ENCODE measurements around the gene SNX25. TPM values are rescaled to one million over a fixed set of nuclear protein-coding genes. Genes with fewer than 3 reads are reported as not detected.

Gene SNX25
- total RNA-seq, 1 experiment from 2014 or later: 16.7 TPM

DNA sequence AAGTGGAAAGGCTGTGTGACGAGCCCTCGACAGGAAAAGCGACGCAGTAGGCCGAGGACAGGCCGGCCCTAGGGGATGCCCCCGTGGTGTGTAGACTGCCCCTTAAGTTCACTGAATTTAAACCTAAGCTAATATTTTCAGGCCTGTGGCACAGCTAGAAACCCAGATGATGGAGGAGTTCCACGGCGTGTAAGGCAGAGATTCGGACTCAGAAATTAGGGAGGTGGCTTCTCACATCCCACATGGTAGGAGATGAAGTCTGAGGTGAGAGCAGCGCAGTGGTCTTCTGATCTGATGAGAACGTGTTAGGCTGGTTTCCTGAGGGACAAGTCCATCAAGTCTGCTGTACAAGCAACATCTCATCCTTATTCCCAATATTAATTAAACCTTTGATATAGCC, 178.6 kb downstream of the SNX25 start:
- in situ Hi-C loops (cut with HindIII; ENCODE audit: low pct_unique_long_range_greater_than_20kb, low sequenced_read_pairs) (no loop called here), intact Hi-C loops (cut with micrococcal nuclease; ENCODE audit: unreplicated experiment) (no loop called here)
- H3K27me3 ChIP-seq (ENCODE audit: control insufficient read depth, insufficient read depth, low read length): no peaks in the 10 kb centered on the region
- ATAC-seq (no peak), DNase-seq (ENCODE audit: low read depth, low spot score) (no peak)
- no peaks in the 10 kb centered on the region for H3K36me3 ChIP-seq (ENCODE audit: control insufficient read depth, insufficient read depth, low read length)
- no peaks in the 10 kb centered on the region for H3K9me3 ChIP-seq (ENCODE audit: control insufficient read depth, insufficient read depth, low read depth, low read length)
- ChIA-PET POLR2A (no interaction called here), CTCF (no interaction called here)
- no peak overlapping the region for H3K27ac ChIP-seq (ENCODE audit: low read length)
- H3K4me1 ChIP-seq (ENCODE audit: control insufficient read depth, insufficient read depth, low read length): no peaks in the 10 kb centered on the region
- H3K4me3 ChIP-seq (ENCODE audit: low read depth in 2 of 2, low read length in 2 of 2): no peak overlapping the region
- BruUV-seq (replicated peaks): no TSS peak
- TF ChIP-seq SIN3A (IDR thresholded peaks at IDR 0.05; ENCODE audit: borderline replicate concordance, insufficient read depth, low read depth, low read length) (no peak), POLR2AphosphoS5 (IDR thresholded peaks at IDR 0.05; ENCODE audit: low read depth, low read length) (no peak), TCF7L2 (IDR thresholded peaks at IDR 0.05; ENCODE audit: low read depth, low read length) (no peak)
- TF ChIP-seq, protein P1, sequence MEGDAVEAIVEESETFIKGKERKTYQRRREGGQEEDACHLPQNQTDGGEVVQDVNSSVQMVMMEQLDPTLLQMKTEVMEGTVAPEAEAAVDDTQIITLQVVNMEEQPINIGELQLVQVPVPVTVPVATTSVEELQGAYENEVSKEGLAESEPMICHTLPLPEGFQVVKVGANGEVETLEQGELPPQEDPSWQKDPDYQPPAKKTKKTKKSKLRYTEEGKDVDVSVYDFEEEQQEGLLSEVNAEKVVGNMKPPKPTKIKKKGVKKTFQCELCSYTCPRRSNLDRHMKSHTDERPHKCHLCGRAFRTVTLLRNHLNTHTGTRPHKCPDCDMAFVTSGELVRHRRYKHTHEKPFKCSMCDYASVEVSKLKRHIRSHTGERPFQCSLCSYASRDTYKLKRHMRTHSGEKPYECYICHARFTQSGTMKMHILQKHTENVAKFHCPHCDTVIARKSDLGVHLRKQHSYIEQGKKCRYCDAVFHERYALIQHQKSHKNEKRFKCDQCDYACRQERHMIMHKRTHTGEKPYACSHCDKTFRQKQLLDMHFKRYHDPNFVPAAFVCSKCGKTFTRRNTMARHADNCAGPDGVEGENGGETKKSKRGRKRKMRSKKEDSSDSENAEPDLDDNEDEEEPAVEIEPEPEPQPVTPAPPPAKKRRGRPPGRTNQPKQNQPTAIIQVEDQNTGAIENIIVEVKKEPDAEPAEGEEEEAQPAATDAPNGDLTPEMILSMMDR (IDR thresholded peaks at IDR 0.05): no peak
- TF ChIP-seq, protein P2, sequence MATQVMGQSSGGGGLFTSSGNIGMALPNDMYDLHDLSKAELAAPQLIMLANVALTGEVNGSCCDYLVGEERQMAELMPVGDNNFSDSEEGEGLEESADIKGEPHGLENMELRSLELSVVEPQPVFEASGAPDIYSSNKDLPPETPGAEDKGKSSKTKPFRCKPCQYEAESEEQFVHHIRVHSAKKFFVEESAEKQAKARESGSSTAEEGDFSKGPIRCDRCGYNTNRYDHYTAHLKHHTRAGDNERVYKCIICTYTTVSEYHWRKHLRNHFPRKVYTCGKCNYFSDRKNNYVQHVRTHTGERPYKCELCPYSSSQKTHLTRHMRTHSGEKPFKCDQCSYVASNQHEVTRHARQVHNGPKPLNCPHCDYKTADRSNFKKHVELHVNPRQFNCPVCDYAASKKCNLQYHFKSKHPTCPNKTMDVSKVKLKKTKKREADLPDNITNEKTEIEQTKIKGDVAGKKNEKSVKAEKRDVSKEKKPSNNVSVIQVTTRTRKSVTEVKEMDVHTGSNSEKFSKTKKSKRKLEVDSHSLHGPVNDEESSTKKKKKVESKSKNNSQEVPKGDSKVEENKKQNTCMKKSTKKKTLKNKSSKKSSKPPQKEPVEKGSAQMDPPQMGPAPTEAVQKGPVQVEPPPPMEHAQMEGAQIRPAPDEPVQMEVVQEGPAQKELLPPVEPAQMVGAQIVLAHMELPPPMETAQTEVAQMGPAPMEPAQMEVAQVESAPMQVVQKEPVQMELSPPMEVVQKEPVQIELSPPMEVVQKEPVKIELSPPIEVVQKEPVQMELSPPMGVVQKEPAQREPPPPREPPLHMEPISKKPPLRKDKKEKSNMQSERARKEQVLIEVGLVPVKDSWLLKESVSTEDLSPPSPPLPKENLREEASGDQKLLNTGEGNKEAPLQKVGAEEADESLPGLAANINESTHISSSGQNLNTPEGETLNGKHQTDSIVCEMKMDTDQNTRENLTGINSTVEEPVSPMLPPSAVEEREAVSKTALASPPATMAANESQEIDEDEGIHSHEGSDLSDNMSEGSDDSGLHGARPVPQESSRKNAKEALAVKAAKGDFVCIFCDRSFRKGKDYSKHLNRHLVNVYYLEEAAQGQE (IDR thresholded peaks at IDR 0.05; ENCODE audit: insufficient read depth in 1 of 2, low read depth in 2 of 2, low read length in 1 of 2): no peak

DNA sequence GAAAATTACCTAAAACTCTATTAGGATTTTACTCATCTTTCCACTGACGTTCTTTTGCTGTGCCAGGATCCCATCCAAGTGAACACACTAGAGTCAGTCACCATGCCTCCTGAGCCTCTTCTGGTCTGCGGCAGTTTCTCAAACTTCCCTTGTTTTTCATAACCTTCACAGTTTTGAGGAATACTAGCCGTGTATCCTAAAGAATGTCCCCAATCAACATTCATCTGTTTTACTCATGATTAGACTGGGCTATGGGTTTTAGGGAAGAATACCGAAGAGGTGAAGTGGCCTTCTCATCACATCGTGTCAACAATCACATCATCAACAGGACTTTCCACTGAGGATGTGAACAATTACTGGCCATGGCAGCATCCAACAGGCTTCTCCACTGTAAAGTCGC, 181.5 kb downstream of the SNX25 start:
- intact Hi-C loops (cut with micrococcal nuclease; ENCODE audit: unreplicated experiment): no loop called here
- Histone ChIP-seq H3K27ac (ENCODE audit: low read length) (no peak overlapping the region), H3K9me3 (ENCODE audit: control insufficient read depth, insufficient read depth, low read depth, low read length) (no peaks in the 10 kb centered on the region), H3K27me3 (ENCODE audit: control insufficient read depth, insufficient read depth, low read length) (no peaks in the 10 kb centered on the region), H3K4me3 (ENCODE audit: low read depth in 2 of 2, low read length in 2 of 2) (no peak overlapping the region), H3K4me1 (ENCODE audit: control insufficient read depth, insufficient read depth, low read length) (no peaks in the 10 kb centered on the region), H3K36me3 (ENCODE audit: control insufficient read depth, insufficient read depth, low read length) (no peaks in the 10 kb centered on the region)
- no TSS peak for BruUV-seq (replicated peaks)
- CTCF ChIA-PET: no interaction called here
- POLR2A ChIA-PET: no interaction called here
- in situ Hi-C loops (cut with HindIII; ENCODE audit: low pct_unique_long_range_greater_than_20kb, low sequenced_read_pairs): no loop called here
- TF ChIP-seq SIN3A (IDR thresholded peaks at IDR 0.05; ENCODE audit: borderline replicate concordance, insufficient read depth, low read depth, low read length) (no peak), POLR2AphosphoS5 (IDR thresholded peaks at IDR 0.05; ENCODE audit: low read depth, low read length) (no peak), TCF7L2 (IDR thresholded peaks at IDR 0.05; ENCODE audit: low read depth, low read length) (no peak)
- TF ChIP-seq, protein P1 (IDR thresholded peaks at IDR 0.05): no peak
- TF ChIP-seq, protein P2 (IDR thresholded peaks at IDR 0.05; ENCODE audit: insufficient read depth in 1 of 2, low read depth in 2 of 2, low read length in 1 of 2): no peak
- no peak for DNase-seq (ENCODE audit: low read depth, low spot score)
- no peak for ATAC-seq
